HepG2 (cell line): ENCODE measurements around the gene HOXC5. TPM values are rescaled to one million over a fixed set of nuclear protein-coding genes. Genes with fewer than 3 reads are reported as not detected.

ENCODE experiments used
- BORCS8-MEF2B ChIP-seq: sonication (generic); formaldehyde crosslinking; IDR thresholded peaks from 2 replicates; pipeline ENCODE4 v1.8.0; 2022; ENCODE audit warnings: mild to moderate bottlenecking, missing genetic modification reagents
- CTCF ChIP-seq: sonication (generic); formaldehyde crosslinking; IDR thresholded peaks from 2 replicates; pipeline ENCODE4 v1.5.0; 2020; ENCODE audit warnings: mild to moderate bottlenecking, missing genetic modification reagents, moderate library complexity
- FOXC1 ChIP-seq: sonication (generic); formaldehyde crosslinking; IDR thresholded peaks from 2 replicates; pipeline ENCODE4 v1.8.0; 2022; ENCODE audit warnings: mild to moderate bottlenecking, missing genetic modification reagents, borderline replicate concordance
- HHEX ChIP-seq: IDR thresholded peaks from 2 replicates; pipeline ENCODE4 v1.6.1; 2016; ENCODE audit warnings: control low read depth
- NPAS2 ChIP-seq: sonication (generic); formaldehyde crosslinking; IDR thresholded peaks from 2 replicates; pipeline ENCODE4 v1.8.0; 2022; ENCODE audit warnings: mild to moderate bottlenecking, missing genetic modification reagents, borderline replicate concordance
- PRDM4 ChIP-seq: sonication (generic); formaldehyde crosslinking; IDR thresholded peaks from 2 replicates; pipeline ENCODE4 v1.9.0; 2021; ENCODE audit warnings: missing genetic modification reagents, borderline replicate concordance
- RBFOX2 ChIP-seq: fragments of 200-400 bp; formaldehyde crosslinking; IDR thresholded peaks from 2 replicates; pipeline ENCODE4 v1.6.1; 2017; ENCODE audit warnings: low read depth, mild to moderate bottlenecking, low read length
- SAP130 ChIP-seq: IDR thresholded peaks from 2 replicates; pipeline ENCODE4 v1.6.1; 2016; ENCODE audit warnings: low read depth
- ZBTB40 ChIP-seq, 2 experiments: fragments of 450-650 bp in 1 of 2; sonication (generic) in 1 of 2; formaldehyde crosslinking in 1 of 2; IDR thresholded peaks; 2 replicates each; pipeline versions ENCODE4 v1.6.1 to v1.8.0; 2016 to 2022; ENCODE audit warnings: antibody characterized with exemption in 1 of 2, mild to moderate bottlenecking in 1 of 2, missing genetic modification reagents in 1 of 2
- ZFAT ChIP-seq: sonication (generic); formaldehyde crosslinking; conservative IDR thresholded peaks from 2 replicates; pipeline ENCODE4 v1.8.1; 2023; ENCODE audit warnings: missing genetic modification reagents, inconsistent platforms
- ZNF331 ChIP-seq: sonication (generic); formaldehyde crosslinking; IDR thresholded peaks from 2 replicates; pipeline ENCODE4 v1.4.0; 2020; ENCODE audit warnings: missing genetic modification reagents
- ZNF639 ChIP-seq: conservative IDR thresholded peaks from 2 replicates; pipeline ENCODE4 v1.6.1; 2018; ENCODE audit warnings: missing genetic modification reagents
- ZNF776 ChIP-seq: sonication (generic); formaldehyde crosslinking; IDR thresholded peaks from 2 replicates; pipeline ENCODE4 v1.4.0; 2020; ENCODE audit warnings: mild to moderate bottlenecking, missing genetic modification reagents
- polyA plus RNA-seq, 8 experiments: library from polyadenylated mRNA; depleted of rRNA in 3 of 8; stranded (reverse) in 7 of 8; unstranded in 1 of 8; fragments of >200 nt; fragmentation: Illumina TruSeq in 4 of 8; extraction: Trizol in 4 of 8; gene quantifications; 2 replicates each; pipeline versions ENCODE4 v1.2.1 to v1.2.3, GENCODE V29; 2011 to 2016; ENCODE audit warnings: low read depth in 4 of 8, missing spikeins in 1 of 8, mixed read lengths in 1 of 8; ENCODE audit not compliant: insufficient read depth in 1 of 8
- total RNA-seq, 5 experiments: library from RNA; depleted of rRNA; stranded (reverse); fragments of >200 nt; fragmentation: Illumina TruSeq; extraction: Trizol; gene quantifications; 2 replicates each; pipeline ENCODE4 v1.2.3, GENCODE V29; 2016; ENCODE audit warnings: low read depth in 1 of 5

The HOXC5 gene
- total and polyA plus RNA-seq, 2 of the 13 experiments (the other 11 are each of a cell fraction or from before 2014, with no cell fraction given) = not detected

GRCh38 chr12:53994264-53995001, 38.4 kb upstream of the HOXC5 start (continued):
- no peak for TF ChIP-seq PRDM4 (CRISPR knock-in tag)
- TF ChIP-seq ZNF776 = peak; percentile 74; the same call in 1 of the 2 replicates
- TF ChIP-seq BORCS8-MEF2B (CRISPR knock-in tag) = no peak
- no peak for TF ChIP-seq ZBTB40 (IDR thresholded peaks at IDR 0.05)
- TF ChIP-seq ZBTB40 (CRISPR knock-in tag; IDR thresholded peaks at IDR 0.05) = 0 out of 2 replicates have a peak, but pooled peaks have one; percentile 15
- TF ChIP-seq ZNF331 (CRISPR knock-in tag) = peak; percentile 37; the same call in 1 of the 2 replicates
- peak; percentile 21; the same call in 1 of the 2 replicates for TF ChIP-seq CTCF
- TF ChIP-seq NPAS2 (CRISPR knock-in tag) = no peak
- peak; percentile 61 for TF ChIP-seq RBFOX2
- TF ChIP-seq HHEX = no peak
- TF ChIP-seq ZNF639 = no peak
- no peak for TF ChIP-seq ZFAT (CRISPR knock-in tag)
- TF ChIP-seq SAP130 (CRISPR knock-in tag) = peak; percentile 32; the same call in 1 of the 2 replicates
- TF ChIP-seq FOXC1 (CRISPR knock-in tag) = no peak; the same call in 1 of the 2 replicates
